HepG2 (cell line): ENCODE data around the gene CFAP70. TPM values are rescaled to one million over a fixed set of nuclear protein-coding genes. Genes with fewer than 3 reads are reported as not detected.

ENCODE experiments used
- ATAC-seq: fragments of 200-7000 bp; cut with Tn5 transposase; 3 replicates; pipeline ENCODE4 v1.9.1; 2020; ENCODE audit warnings: mild to moderate bottlenecking, moderate library complexity
- BruUV-seq: library from RNA; stranded (reverse); fragments of 400-500 nt; replicated peaks from 2 replicates; lab custom pipeline; 2021; lab: Mats Ljungman, UMichigan
- CTCF ChIA-PET: fragments of 300-600 bp; formaldehyde crosslinking; extraction: SDS; loops from one replicate; lab custom pipeline; 2021; ENCODE audit warnings: low total read pairs, inconsistent platforms, low intra/inter-chr PET ratio; lab: Yijun Ruan, JAX
- POLR2A ChIA-PET: fragments of 350-600 bp; sonication (Branson Sonifier 250); formaldehyde crosslinking; loops from one replicate; lab custom pipeline; 2020; ENCODE audit warnings: antibody characterized with exemption, inconsistent platforms; lab: Yijun Ruan, JAX
- DNase-seq: peaks from one replicate; pipeline ENCODE4 v3.0.0-alpha.2; 2015; ENCODE audit warnings: low spot score
- FAIRE-seq: peaks from 3 replicates; lab custom pipeline; 2011; peaks lifted over from hg19 to GRCh38; lab: Jason Lieb, UNC
- H2AFZ ChIP-seq: one replicate; pipeline ENCODE4 v1.6.1; 2011; ENCODE audit warnings: low read length, inconsistent platforms
- H3K27ac ChIP-seq: fragments of 300-600 bp; 3 replicates; pipeline ENCODE4 v1.8.0; 2011; ENCODE audit warnings: mixed run types, mild to moderate bottlenecking, mixed read lengths, low read length, inconsistent platforms; ENCODE audit not compliant: insufficient read depth; ENCODE audit errors: extremely low read length
- H3K27me3 ChIP-seq, 2 experiments: fragments of 200-600 bp in 1 of 2; 2 replicates in 1 of 2; 3 replicates in 1 of 2; pipeline versions ENCODE4 v1.6.0 to v1.8.0; 2011; ENCODE audit warnings: low read length in 2 of 2, mild to moderate bottlenecking in 2 of 2, moderate library complexity in 2 of 2, inconsistent platforms in 1 of 2; ENCODE audit not compliant: insufficient read depth in 2 of 2, control insufficient read depth in 1 of 2
- H3K36me3 ChIP-seq, 2 experiments: fragments of 200-600 bp in 1 of 2; replicated peaks in 1 of 2; 2 replicates in 1 of 2; 3 replicates in 1 of 2; pipeline versions ENCODE4 v1.5.1 to v1.8.0; 2011; ENCODE audit warnings: low read length in 2 of 2, inconsistent platforms in 1 of 2; ENCODE audit not compliant: insufficient read depth in 2 of 2, control insufficient read depth in 1 of 2
- H3K4me1 ChIP-seq: 2 replicates; pipeline ENCODE4 v1.5.1; 2012; ENCODE audit warnings: low read length, inconsistent platforms; ENCODE audit not compliant: insufficient read depth
- H3K4me2 ChIP-seq: 2 replicates; pipeline ENCODE4 v1.6.0; 2011; ENCODE audit warnings: low read depth, low read length, inconsistent platforms
- H3K4me3 ChIP-seq, 3 experiments: fragments of 200-600 bp in 1 of 3; sonication (generic), shearing (Covaris generic) in 1 of 3; replicated peaks in 1 of 3; 2 replicates each; pipeline ENCODE4 v1.5.1; 2011 to 2016; ENCODE audit warnings: low read length in 3 of 3, inconsistent platforms in 2 of 3, low read depth in 2 of 3, mild to moderate bottlenecking in 2 of 3, control low read depth in 1 of 3, mixed read lengths in 1 of 3; ENCODE audit not compliant: insufficient read depth in 1 of 3
- H3K79me2 ChIP-seq: one replicate; pipeline ENCODE4 v1.6.1; 2011; ENCODE audit warnings: low read length, inconsistent platforms; ENCODE audit not compliant: insufficient read depth
- H3K9ac ChIP-seq: 2 replicates; pipeline ENCODE4 v1.6.0; 2011; ENCODE audit warnings: mild to moderate bottlenecking, low read depth, low read length, inconsistent platforms; ENCODE audit not compliant: insufficient read depth
- H3K9me3 ChIP-seq: 2 replicates; pipeline ENCODE4 v1.5.1; 2012; ENCODE audit warnings: mild to moderate bottlenecking, low read length
- H4K20me1 ChIP-seq: 2 replicates; pipeline ENCODE4 v1.6.0; 2011; ENCODE audit warnings: inconsistent platforms, mild to moderate bottlenecking, low read length, moderate library complexity; ENCODE audit not compliant: insufficient read depth
- CEBPB ChIP-seq: IDR thresholded peaks from 2 replicates; pipeline ENCODE4 v1.6.1; 2011; ENCODE audit warnings: low read depth, low read length, improper control_type of control experiment, borderline replicate concordance
- FLYWCH1 ChIP-seq: sonication (generic); formaldehyde crosslinking; IDR thresholded peaks from 2 replicates; pipeline ENCODE4 v1.8.1; 2023; ENCODE audit warnings: mild to moderate bottlenecking, missing genetic modification reagents
- MTERF4 ChIP-seq: sonication (generic); formaldehyde crosslinking; IDR thresholded peaks from 2 replicates; pipeline ENCODE4 v1.8.0; 2023; ENCODE audit warnings: mild to moderate bottlenecking, missing genetic modification reagents
- ZNF556 ChIP-seq: sonication (generic); formaldehyde crosslinking; IDR thresholded peaks from 2 replicates; pipeline ENCODE4 v1.4.0; 2020; ENCODE audit warnings: mild to moderate bottlenecking, missing genetic modification reagents, borderline replicate concordance
- WGBS: methylation state at CpG from one replicate; pipeline ENCODE4 v1.1.6; 2017; ENCODE audit warnings: low lambda C conversion rate; 5-methylcytosine and 5-hydroxymethylcytosine counted together
- in situ Hi-C: cut with HindIII; loops from 2 replicates; pipeline ENCODE4 v1.10.0; 2017; ENCODE audit warnings: low pct_unique_long_range_greater_than_20kb; ENCODE audit not compliant: extremely low pct_ligation_motif_present
- intact Hi-C: fragments of 100-400 bp; cut with micrococcal nuclease; formaldehyde crosslinking; loops from one replicate; pipeline ENCODE4 v1.10.0; 2022; ENCODE audit not compliant: unreplicated experiment
- polyA plus RNA-seq, 8 experiments: library from polyadenylated mRNA; depleted of rRNA in 3 of 8; stranded (reverse) in 7 of 8; unstranded in 1 of 8; fragments of >200 nt; fragmentation: Illumina TruSeq in 4 of 8; extraction: Trizol in 4 of 8; gene quantifications; 2 replicates each; pipeline versions ENCODE4 v1.2.1 to v1.2.3, GENCODE V29; 2011 to 2016; ENCODE audit warnings: low read depth in 4 of 8, missing spikeins in 1 of 8, mixed read lengths in 1 of 8; ENCODE audit not compliant: insufficient read depth in 1 of 8
- total RNA-seq, 5 experiments: library from RNA; depleted of rRNA; stranded (reverse); fragments of >200 nt; fragmentation: Illumina TruSeq; extraction: Trizol; gene quantifications; 2 replicates each; pipeline ENCODE4 v1.2.3, GENCODE V29; 2016; ENCODE audit warnings: low read depth in 1 of 5
- TF ChIP-seq, protein P1 (sequence below): sonication (generic); formaldehyde crosslinking; IDR thresholded peaks from 2 replicates; pipeline ENCODE4 v1.4.0; 2020; ENCODE audit warnings: missing genetic modification reagents, mild to moderate bottlenecking, borderline replicate concordance
- TF ChIP-seq, protein P2 (sequence below): IDR thresholded peaks from 2 replicates; pipeline ENCODE4 v1.6.1; 2016; ENCODE audit warnings: low read depth, control low read depth

CFAP70 gene
- total and polyA plus RNA-seq, 2 of the 13 experiments (the other 11 are each of a cell fraction or from before 2014, with no cell fraction given) = 0.27 to 0.38 TPM

DNA sequence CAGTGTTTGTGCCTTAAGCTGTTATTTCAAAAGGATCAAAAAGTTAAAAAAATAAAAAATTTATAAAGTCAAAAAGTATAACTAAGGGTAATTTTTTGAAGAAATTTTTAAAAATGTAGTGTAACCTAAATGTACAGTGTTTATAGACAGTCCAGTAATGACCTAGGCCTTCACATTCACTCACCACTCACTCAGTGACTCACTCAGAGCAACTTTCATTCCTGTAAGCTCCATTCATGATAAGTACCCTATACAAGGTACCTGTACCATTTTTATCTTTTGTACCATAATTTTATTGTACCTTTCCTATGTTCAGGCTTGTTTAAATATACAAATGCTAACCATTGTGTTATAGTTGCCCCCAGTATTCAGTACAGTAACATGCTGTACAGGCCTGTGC is 133.1 kb downstream of the CFAP70 start (continued):
- TF ChIP-seq, protein P1, sequence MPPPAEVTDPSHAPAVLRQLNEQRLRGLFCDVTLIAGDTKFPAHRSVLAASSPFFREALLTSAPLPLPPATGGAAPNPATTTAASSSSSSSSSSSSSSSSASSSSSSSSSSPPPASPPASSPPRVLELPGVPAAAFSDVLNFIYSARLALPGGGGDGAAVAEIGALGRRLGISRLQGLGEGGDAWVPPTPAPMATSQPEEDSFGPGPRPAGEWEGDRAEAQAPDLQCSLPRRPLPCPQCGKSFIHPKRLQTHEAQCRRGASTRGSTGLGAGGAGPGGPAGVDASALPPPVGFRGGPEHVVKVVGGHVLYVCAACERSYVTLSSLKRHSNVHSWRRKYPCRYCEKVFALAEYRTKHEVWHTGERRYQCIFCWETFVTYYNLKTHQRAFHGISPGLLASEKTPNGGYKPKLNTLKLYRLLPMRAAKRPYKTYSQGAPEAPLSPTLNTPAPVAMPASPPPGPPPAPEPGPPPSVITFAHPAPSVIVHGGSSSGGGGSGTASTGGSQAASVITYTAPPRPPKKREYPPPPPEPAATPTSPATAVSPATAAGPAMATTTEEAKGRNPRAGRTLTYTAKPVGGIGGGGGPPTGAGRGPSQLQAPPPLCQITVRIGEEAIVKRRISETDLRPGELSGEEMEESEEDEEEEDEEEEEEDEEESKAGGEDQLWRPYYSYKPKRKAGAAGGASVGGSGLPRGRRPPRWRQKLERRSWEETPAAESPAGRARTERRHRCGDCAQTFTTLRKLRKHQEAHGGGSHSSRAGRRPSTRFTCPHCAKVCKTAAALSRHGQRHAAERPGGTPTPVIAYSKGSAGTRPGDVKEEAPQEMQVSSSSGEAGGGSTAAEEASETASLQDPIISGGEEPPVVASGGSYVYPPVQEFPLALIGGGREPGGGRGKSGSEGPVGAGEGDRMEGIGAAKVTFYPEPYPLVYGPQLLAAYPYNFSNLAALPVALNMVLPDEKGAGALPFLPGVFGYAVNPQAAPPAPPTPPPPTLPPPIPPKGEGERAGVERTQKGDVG (CRISPR knock-in tag) = no peak
- TF ChIP-seq MTERF4 (CRISPR knock-in tag) (no peak), FLYWCH1 (no peak)
- TF ChIP-seq, protein P2, sequence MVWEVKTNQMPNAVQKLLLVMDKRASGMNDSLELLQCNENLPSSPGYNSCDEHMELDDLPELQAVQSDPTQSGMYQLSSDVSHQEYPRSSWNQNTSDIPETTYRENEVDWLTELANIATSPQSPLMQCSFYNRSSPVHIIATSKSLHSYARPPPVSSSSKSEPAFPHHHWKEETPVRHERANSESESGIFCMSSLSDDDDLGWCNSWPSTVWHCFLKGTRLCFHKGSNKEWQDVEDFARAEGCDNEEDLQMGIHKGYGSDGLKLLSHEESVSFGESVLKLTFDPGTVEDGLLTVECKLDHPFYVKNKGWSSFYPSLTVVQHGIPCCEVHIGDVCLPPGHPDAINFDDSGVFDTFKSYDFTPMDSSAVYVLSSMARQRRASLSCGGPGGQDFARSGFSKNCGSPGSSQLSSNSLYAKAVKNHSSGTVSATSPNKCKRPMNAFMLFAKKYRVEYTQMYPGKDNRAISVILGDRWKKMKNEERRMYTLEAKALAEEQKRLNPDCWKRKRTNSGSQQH (CRISPR knock-in tag) = no peak

DNA sequence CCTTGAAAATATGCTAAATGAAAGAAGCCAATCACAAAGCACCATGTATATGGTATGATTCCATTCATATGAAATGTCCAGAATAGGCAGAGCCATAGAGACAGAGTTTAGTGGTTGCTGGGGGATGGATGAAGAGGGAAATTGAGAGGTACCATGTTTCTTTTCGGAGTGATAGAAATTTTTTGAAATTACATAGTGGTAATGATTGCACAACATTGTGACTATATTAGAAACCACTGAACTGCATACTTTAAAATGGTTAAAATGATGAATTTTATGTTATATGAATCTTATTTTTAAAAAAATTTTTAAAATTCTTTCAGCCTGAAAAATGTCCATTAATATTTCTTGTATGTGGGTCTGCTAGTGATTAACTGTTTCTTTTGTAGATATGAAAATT is 137.7 kb downstream of the CFAP70 start:
- POLR2A ChIA-PET = no interaction called here
- H4K20me1 ChIP-seq = no peaks in the 10 kb centered on the region
- no peaks in the 10 kb centered on the region for H3K27me3 ChIP-seq
- peaks cover 23% of the 10 kb centered on the region for H3K4me1 ChIP-seq
- H3K9ac ChIP-seq = no peak overlapping the region
- DNase-seq = no peak
- no peak for FAIRE-seq
- no TSS peak for BruUV-seq
- H3K4me2 ChIP-seq = no peak overlapping the region
- CTCF ChIA-PET = no interaction called here
- intact Hi-C loops (no loop called here), in situ Hi-C loops (no loop called here)
- no peak overlapping the region for H2AFZ ChIP-seq
- no peaks in the 10 kb centered on the region for H3K79me2 ChIP-seq
- TF ChIP-seq CEBPB (peak; percentile 59; the same call in 1 of the 2 replicates), ZNF556 (CRISPR knock-in tag) (no peak)
- WGBS = 95% methylated on average over 1 of the region's 1 CpG
- no peaks in the 10 kb centered on the region for H3K36me3 ChIP-seq
- H3K9me3 ChIP-seq = no peaks in the 10 kb centered on the region
- no peak overlapping the region for H3K4me3 ChIP-seq
- no peak overlapping the region for H3K27ac ChIP-seq
- ATAC-seq = no peak
